K562 (cell line): ENCODE data around the gene MYCBP. TPM values are rescaled to one million over a fixed set of nuclear protein-coding genes. Genes with fewer than 3 reads are reported as not detected.

Source experiments
- ZBTB40 ChIP-seq, 2 experiments: fragments of 450-650 bp in 1 of 2; sonication (generic) in 1 of 2; formaldehyde crosslinking in 1 of 2; IDR thresholded peaks; 2 replicates each; pipeline versions ENCODE4 v1.7.1 to v1.9.0; 2016 to 2022; ENCODE audit warnings: inconsistent platforms in 1 of 2, mild to moderate bottlenecking in 1 of 2, missing genetic modification reagents in 1 of 2
- polyA plus RNA-seq, 8 experiments: library from polyadenylated mRNA; depleted of rRNA in 4 of 8; stranded (reverse) in 5 of 8; unstranded in 3 of 8; fragments of >200 nt; fragmentation: Nextera tagmentation in 2 of 8; fragmentation: Illumina TruSeq in 1 of 8; extraction: Ambion mirVana in 2 of 8; extraction: Trizol in 1 of 8; gene quantifications; 2 replicates each; pipeline versions ENCODE4 v1.2.1 to v1.2.3, GENCODE V29; 2011 to 2014; ENCODE audit warnings: inconsistent platforms in 1 of 8, missing spikeins in 1 of 8
- total RNA-seq, 7 experiments: library from RNA; depleted of rRNA in 6 of 7; stranded (reverse); fragments of >200 nt in 6 of 7; fragmentation: Illumina TruSeq in 2 of 7; extraction: Trizol in 2 of 7; gene quantifications; 2 replicates each; pipeline versions ENCODE4 v1.2.1 to v1.2.3, GENCODE V29; 2011 to 2021; ENCODE audit warnings: low replicate concordance in 1 of 7

Gene MYCBP
- total and polyA plus RNA-seq, 9 of the 15 experiments (the other 6 are each of a cell fraction or from before 2014, with no cell fraction given): 32.3 to 253 (median 72.9) TPM

DNA sequence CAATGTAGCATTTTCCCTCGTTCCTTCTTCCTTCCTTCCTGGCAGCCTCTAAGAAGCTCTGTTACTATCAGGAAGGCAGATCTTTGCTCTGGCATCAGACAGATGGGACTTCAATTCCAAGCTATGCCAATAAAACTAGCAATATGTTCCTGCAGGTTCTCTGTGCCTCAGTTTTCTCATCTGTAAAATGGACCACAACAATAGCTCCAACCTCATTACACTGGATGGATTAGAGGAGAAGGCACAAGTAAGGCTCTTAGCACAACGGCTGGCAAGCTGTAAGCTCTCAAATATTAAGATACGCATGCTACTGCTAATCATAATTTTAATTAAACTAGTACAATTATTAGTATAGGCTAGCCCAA, 40.8 kb downstream of the MYCBP start (continued):
- no peak for TF ChIP-seq ZBTB40 (IDR thresholded peaks at IDR 0.05)
- no peak for TF ChIP-seq ZBTB40 (CRISPR knock-in tag; IDR thresholded peaks at IDR 0.05)
